ENCODE measurements around the gene CEP72.

GRCh38 chr5:610744-611730 lies 1.1 kb upstream of the CEP72 start:
- no peak for TF ChIP-seq CTCF (IDR thresholded peaks at IDR 0.05; ENCODE audit: low read depth, low read length)
- TF ChIP-seq POLR2A (IDR thresholded peaks at IDR 0.05; ENCODE audit: extremely low read depth, insufficient read length): no peak
- TF ChIP-seq, protein P1, sequence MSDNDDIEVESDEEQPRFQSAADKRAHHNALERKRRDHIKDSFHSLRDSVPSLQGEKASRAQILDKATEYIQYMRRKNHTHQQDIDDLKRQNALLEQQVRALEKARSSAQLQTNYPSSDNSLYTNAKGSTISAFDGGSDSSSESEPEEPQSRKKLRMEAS (IDR thresholded peaks at IDR 0.05; ENCODE audit: low read depth, low read length): no peak
- no peak for TF ChIP-seq MYC (IDR thresholded peaks at IDR 0.05; ENCODE audit: low read depth, low read length)

Measured in NB4 (cell line).